Stromal cell of bone marrow (primary cell): ENCODE measurements around the gene TMEFF1.
"Not testable (repeated sequence)": the region's sequence is repeated elsewhere in the genome, so short reads cannot be mapped to it uniquely, and the experiment has no call there.

Experiments used
- DNase-seq: peaks from one replicate; pipeline ENCODE4 v3.0.0-alpha.2; 2012; ENCODE audit warnings: low read depth

The TMEFF1 gene, protein sequence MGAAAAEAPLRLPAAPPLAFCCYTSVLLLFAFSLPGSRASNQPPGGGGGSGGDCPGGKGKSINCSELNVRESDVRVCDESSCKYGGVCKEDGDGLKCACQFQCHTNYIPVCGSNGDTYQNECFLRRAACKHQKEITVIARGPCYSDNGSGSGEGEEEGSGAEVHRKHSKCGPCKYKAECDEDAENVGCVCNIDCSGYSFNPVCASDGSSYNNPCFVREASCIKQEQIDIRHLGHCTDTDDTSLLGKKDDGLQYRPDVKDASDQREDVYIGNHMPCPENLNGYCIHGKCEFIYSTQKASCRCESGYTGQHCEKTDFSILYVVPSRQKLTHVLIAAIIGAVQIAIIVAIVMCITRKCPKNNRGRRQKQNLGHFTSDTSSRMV

DNA sequence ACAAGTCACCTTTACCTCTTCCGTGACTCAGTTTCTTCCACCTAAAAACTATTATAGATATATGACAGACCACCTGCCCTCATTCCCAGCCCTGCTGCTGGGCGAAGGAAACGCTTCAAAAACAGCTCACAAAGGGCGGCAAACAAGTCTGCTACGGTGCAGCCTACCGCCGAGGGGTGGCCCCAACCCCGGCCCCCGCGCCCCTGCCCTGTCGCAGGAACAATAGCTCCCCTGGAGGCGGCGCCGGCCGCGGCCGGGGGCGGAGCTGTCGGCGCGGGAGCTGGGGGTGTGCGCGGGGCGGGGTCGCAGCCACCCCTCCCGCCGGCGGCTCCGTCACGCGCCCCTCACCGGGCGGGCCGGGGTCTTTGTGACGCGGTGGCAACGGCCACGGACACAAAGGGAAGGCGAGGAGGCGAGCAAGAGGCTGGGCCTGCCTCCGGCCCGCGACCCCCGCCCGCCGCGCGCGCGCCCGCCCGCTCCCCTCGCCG lies at the start of gene TMEFF1:
Gene TMEFF1 (plus strand): TSS at position 362 of the 488 bp plus-strand sequence. CDS start 396 bp downstream, outside the sequence.
- DNase-seq, result no peak

DNA sequence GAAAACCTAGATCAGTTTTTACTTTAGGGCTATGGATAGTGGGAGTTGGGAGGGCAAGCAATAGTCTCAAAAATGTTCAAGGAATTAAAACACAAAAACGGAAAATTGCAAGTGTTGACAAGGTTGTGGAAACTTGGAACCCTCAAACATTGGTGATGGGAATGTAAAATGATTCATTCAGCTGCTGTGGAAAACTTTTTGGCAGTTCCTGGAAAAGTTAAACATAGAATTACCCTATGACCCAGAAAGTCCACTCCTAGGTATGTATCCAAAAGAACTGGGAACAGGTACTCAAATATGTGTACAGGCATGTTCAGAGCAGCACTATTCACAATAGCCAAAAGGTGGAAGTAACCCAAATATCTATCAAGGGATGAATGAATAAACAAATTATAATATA lies 47.2 kb upstream of the TMEFF1 start:
- DNase-seq, result no peak

DNA sequence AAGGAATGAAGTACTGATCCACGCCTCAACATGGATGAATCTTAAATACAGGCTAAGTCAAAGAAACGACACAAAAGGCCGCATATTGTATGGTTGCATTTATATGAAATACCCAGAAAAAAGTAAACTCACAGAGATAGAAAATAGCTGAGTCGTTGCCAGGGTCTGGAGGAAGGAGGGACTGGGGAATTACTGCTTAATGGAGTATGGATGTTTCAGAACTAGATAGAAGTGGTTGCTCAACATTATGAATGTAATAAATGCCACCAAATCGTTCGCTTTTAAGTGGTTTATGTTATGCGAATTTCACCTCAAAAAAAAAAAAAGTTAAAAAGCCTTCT lies 46.8 kb upstream of the TMEFF1 start:
- DNase-seq, result no peak

DNA sequence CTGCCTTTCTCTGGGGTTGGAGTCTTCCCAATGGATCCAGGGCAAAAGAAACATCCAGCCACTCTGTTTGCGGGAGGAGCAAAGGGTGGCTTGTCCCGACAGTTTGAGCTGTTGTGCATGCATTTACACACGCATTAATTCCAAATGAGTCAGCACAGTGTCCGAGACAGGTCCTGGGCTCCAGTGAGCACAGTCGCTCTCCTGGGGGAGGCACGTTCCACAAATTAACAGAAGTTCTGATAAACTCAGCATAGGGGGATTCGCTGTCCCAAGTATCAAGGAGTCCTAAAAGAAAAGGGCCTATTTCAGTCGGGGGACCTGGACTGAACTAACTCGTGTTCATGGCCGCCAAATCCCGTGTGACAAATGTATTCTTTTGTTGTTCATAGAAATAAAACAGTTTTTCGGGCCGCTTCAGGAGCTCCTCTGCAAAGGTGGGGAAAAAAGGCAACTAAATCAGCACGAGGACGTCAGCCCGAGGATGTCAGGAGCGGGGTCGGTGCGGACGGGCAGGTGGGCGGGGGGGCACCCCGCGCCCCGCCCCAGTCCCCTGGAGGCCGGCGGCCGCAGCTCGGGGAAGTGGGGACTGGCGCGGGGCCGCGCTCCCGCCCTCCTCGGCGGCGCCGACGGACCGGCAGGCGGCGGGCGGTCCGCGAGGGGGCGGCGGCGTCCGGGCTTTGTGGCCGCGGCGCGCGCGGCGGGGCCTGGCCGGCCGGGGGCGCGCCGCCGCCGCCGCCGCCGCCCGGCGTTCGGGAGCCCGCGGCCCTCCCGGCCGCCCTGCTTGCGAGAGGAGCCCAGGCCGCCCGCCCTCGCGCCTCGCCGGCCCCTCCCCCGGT lies 46.2 kb upstream of the TMEFF1 start, which contains the start of gene MSANTD3:
Gene MSANTD3 (plus strand): TSS at position 614 of the 836 bp plus-strand sequence. CDS start 14,796 bp downstream, outside the sequence.
- no peak for DNase-seq

DNA sequence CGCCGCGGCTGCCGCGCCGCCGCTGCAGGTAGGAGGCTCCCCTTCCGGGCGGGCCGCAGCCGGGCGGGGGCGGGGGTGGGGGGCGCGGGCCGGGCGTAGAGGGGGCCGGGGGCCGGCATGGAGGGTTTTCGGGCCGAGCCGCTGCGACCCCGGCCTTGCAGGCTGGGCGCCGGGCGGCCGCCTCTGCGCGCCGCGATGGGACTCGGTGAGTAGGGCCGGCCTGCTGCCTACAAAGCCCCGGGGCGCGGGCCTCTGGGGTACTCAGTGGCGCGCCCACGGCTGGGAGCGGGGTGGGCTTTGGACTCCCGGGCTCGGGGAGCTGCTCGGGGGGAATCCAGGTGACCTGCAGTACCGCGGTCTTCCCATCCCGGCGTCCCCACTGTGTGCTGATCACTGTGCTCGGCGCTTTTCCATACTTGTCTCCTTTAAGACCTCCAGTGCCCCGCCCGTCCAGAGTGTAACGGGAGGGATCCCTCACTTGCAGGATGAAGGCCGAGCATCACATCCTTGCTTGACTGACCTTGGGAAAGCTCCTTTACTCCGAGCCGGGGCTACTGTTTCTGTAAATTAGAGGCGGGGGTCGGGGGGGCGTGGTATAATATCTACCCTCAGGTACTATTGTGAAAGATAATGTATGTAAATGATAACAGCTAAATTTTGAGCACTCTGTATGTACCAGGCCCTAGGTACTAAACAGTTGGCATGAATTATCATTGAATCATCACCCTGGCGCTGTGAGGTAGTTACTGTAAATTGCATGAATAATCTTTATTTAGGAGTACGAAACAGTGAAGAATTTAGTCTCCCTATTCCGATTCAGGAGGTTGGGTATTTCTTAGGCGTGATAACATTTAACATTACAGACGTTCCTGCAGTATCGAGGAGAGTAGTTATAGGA lies 45.3 kb upstream of the TMEFF1 start:
- no peak for DNase-seq

DNA sequence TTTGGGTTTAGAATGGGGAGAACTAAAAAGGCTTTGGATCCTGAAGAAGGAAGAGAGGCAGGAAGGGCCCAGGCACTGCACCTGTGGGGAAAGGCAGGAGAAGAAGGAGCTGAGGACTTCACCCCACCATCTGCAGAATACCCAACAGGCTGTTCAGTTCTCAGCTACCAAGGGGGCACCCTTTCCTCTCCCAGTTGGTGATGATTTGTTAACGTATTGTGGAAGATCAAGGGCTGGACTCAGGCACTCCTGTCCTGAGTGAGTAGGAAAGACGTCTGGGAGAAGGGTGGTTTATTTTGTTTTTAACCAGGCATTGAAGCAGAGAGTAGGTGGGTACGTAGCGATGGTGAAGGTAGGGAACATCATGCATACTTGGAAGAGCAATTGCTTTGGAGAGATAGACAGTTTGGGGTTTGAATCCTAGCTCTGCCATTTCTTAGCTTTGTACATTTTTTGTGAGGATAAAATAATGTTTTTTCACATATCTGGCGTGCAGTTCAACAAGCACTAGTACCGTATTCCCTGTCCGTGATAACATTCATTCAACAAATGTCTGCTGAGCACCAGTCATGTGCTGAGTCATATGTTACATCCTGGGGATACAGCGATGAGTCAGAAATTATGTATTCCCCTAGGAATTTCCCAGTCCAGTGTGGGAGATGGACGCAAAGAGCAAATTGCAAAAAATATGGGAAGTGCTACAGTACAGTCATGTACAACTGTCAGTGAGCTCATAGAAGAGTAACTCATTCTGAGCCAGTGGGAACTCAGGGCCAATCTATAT lies 43.9 kb upstream of the TMEFF1 start:
- DNase-seq, result peak; percentile 99

DNA sequence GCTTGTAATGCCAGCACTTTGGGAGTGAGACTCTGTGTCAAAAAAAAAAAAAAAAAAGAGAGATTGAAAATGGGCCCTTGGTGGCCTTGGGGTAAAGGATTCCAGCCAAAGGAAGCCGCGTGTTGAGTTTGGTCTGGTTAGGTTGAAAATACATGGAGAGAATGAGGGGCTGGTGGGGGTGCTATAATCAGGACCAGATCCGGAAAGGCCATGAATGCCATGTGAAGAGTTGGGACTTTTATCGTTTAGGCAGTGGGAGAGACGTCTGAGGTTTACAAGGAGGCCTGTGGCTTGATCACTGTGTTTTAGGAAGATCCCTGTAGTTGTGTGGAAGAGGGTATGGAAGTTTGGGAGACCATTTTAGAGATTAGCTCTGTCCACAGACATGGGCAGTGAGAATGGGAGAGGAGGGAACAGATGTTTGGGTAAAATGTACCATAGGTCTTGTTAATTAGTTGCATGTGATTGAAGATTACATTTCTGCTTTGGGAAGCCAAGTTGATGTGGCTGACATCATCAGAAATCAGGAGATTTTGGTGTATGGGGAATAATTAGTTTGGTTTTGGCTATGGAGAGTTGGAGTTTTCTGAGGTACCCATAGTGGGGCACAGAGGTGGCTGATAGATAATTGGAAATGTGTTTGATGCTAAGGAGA lies 42.5 kb upstream of the TMEFF1 start:
- no peak for DNase-seq

DNA sequence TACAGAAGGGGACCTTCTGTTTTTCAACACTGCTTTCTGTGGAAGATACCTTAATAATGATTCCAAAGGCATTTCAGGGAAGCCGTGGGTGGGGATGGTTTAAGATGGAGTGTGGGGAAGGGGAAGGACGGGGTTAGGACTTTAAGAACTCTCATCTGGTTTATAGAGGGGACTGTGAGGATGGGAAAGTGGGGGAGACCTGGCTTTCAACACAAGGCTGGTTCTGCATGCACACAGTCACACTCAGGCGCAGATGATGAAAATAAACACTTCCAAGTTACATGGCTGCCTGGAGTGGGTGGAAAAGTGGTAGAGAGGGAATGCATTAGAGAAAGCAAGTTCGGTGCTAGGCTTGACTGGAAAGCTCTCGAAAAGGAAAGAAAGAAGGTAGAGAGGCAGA lies 41.1 kb upstream of the TMEFF1 start:
- no peak for DNase-seq

DNA sequence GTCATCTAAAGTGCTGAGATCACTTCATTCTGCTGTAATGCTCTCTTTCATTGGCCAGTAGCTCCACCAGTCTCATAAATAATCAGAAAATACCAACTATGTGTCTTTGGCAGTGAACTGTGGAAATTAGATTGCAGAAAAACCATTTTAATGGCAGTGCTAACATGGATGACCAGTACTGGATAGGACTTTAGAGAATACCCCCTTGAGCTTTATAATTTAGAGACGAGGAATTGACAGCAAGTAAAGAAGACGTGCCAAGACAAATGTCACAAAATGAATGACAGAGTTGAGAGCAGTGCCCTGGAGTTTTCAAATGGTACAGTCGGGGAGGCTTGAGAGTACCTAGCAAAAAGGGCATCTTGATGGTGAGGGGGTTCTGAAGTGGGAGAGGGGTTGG lies 40.2 kb upstream of the TMEFF1 start:
- DNase-seq, result no peak

DNA sequence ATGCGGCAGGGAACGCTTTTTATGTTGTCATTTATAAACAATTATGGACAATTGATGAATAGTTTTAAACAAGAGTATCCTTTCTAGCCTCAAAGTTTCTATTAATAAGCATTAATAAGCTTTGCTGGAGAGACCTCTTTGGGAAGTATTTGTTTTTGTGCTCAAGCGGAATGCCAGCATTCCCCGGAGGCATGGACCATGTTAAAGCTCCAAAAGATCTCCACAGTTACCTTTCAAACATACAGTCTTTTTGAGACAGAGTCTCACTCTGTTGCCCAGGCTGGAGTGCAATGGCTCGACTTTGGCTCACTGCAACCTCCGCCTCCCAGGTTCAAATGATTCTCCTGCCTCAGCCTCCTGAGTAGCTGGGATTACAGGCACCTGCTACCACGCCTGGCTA lies 36.4 kb upstream of the TMEFF1 start:
- DNase-seq, result no peak

DNA sequence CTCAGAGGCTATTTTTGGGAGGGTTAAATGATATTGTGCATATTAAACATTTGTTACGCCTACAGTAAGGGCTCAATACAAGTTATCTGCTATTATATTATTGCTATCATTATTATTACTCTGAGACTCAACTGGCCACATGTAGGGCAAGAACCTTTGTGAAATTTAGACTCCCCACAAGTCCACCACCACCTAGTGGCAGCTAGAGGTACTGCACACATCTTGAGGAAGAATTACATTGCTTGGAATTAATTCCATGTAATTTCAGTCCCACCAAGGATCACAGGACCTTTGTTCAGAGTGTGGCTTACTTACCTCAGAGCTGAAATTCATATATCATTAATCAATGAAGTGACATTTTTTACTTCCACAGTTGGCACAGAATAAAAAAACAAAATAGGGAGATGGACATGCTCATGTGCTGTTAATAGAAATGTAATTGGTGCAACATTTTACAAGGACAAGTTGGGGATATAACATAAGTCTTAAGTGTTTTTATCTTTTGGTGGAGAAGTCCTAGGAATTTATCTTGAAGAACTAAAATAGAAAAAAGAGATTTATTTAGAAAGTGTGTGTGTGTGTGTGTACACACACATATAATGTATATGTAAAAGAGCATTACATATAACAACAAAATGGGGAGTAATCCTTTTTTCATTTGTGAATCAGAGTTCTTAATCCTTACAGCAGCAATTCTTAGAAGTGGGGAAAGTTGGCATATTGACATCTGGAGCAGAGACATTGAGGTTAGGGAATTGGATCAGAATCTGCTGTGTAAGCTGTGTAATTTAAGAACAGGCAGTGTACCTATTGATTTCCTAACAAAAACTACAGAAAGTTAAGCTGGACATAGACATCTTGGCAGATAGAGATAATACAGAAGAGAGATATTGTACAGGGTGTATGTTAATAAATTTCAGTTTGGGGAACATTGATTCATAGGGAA lies 34.8 kb upstream of the TMEFF1 start:
- DNase-seq, result no peak

DNA sequence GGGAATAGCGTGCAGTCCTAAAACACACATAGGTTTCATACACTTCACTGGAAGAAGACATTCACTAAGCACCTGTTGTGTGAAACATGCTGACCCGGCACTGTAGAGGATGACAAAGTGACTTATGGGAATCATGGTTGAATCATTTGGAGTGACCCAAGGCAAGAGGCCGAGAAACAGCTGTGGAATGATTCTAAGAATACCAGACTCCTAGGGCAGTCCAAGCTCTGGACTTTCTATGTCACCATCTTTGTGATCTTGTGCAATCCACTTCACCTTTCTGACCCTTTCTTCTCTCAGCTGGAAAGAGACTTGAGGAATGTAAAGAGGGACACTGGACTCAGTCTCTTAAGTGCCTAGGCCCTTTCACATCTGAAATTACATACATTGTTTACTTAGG lies 32.9 kb upstream of the TMEFF1 start:
- DNase-seq, result no peak

DNA sequence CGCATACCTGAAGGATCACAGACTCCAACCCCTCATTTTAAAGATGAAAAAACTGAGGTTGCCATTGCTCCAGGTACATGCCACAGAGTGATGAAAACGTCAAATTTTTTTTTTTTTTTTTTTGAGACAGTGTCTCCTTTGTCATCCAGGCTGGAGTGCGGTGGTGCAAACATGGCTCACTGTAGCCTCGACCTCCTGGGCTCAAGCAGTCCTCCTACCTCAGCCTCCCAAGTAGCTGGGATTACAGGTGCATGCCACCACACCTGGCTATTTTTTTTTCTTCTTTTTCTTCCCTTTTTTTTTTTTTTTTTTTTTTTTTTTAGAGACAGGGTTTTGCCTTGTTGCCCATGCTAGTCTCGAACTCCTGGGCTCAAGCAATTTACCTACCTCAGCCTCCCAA lies 32.5 kb upstream of the TMEFF1 start:
- DNase-seq, result not testable (repeated sequence)

DNA sequence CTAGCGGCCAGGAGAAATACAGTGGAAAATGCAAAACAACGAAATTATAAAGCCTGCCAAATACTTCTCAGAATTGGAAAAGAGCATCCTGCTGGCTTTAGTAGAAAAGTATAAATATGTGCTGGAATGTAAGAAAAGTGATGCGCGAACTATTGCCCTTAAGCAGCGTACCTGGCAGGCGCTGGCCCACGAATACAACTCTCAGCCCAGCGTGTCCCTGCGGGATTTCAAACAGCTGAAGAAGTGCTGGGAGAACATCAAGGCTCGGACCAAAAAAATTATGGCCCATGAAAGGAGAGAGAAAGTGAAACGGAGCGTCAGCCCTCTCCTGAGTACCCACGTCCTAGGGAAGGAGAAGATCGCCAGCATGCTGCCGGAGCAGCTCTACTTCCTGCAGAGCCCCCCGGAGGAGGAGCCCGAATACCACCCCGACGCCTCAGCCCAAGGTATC lies 31.0 kb upstream of the TMEFF1 start:
- DNase-seq, result no peak

DNA sequence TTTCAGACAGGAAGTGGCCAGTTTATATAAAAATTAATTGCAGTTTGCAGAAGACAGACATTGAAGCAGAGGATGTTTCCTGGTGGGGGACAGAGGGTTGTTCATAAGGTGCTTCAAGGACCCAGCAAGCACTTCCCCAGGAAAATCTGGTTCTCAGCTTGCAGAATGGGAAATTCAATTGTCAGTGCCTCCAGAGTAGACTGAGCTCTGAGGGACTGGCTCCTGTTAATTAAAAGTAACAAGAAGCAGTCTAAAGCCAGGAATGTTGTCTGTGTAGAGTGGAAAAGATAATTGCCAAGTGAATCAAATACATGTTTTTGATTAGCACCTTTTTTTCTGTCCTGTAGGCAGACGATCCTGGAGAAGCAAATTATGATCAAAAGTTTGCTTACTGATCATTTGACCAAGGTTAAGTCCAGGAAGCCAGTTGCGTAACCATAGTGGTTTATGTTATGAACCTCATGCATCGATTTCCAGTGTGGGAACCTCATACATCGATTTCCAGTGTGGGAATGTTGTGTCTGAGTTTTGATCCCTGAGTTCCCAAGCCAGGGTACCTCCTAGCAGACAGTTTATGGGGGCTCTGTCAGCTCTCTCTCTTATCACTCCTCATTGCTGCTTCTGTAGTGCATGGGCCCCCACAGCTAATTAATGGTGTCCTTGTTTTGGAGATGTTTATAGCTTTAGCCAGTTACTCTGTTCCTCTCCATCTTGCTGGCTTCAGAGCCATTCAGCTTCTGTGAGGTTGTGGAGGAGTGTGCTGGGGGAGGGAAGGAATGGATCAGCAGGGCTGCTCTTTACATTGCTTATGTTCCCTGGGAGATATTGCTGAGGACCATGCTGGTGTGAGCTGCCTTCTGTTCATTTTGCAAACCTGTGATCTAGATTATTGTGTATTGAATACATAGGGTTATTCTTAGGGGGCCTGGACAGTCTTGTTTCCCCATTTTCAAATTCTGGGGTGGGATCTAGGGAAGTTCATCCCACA lies 28.9 kb upstream of the TMEFF1 start:
- no peak for DNase-seq

DNA sequence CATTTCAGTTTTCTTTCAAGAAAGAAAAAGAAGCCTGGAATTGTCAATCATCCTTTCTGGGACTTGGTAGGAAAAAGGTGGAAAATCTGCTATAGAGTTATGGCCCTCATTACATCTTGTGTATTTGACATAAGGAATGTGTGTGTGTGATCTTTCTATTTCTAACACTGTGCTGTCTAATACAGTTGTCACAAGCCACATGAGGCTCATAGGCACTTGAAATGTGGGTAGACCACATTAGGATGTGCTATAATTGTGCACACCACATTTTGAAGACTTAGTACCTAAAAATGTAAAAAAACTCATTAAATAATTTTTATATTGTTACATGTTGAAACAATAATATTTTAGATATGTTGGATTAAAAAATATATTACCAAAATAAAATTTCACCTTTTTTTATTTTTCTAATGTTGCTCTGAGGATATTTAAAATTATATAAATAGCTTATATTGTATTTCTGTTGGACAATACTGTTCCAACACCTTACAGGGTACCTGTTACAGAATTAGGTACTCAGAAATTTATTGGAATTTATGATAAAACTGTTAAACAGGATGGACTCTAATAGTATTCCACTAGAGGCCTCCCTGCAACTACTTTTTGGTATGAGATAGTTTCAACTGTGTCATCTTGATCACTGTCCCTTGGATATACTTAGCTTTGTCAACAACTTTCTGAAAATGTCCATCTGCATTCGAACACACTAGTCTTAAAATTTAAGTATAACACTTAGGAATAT lies 27.6 kb upstream of the TMEFF1 start:
- no peak for DNase-seq

DNA sequence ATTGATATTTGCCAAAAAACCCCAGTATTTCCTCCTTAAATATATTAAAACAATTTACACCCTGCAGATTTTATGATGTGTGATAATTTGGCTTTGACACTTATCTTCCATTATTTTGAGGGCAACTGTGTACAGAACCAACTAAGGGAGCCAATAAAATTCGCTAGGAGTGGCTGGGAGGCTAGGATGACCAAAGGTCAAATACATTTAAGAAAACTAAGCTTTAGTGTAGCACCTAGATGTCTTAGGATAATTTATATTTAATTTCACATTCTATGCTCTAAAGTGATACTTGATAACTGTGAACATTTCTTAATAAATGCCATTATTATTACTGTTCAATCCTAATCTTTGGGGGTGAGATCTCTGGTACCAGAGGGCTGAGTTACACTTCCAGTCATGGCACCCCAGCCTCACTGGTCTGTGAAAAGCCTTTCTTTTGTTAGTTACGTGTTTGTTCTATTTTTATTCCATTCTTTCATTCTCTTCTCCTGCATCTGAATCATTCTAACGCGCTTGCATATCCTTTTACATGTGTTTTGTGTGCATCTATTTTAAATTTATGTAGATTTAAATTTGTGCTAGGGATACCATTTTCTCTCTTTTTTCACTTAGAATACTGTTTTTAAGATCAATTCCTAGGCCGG lies 26.9 kb upstream of the TMEFF1 start:
- no peak for DNase-seq
